Mesenchymal stem cell (in vitro differentiated cells and primary cell): ENCODE measurements around the gene DNAH12.

Source experiments
- DNase-seq: peaks from one replicate; pipeline ENCODE4 v3.0.0-alpha.2; 2013
- H2AFZ ChIP-seq: one replicate; pipeline ENCODE4 v1.6.1; 2013; ENCODE audit warnings: low read depth, mild to moderate bottlenecking, control low read depth, inconsistent platforms, low read length, moderate library complexity
- H2AK5ac ChIP-seq: 2 replicates; pipeline ENCODE4 v1.6.1; 2013; ENCODE audit warnings: low read length, moderate library complexity, mild to moderate bottlenecking, inconsistent platforms; ENCODE audit not compliant: severe bottlenecking
- H2BK120ac ChIP-seq: one replicate; pipeline ENCODE4 v1.6.1; 2013; ENCODE audit warnings: low read depth, mild to moderate bottlenecking, inconsistent platforms, low read length, moderate library complexity
- H2BK12ac ChIP-seq, 2 experiments: one replicate each; pipeline ENCODE4 v1.6.1; 2013; ENCODE audit warnings: inconsistent platforms in 2 of 2, low read length in 2 of 2, mild to moderate bottlenecking in 2 of 2, moderate library complexity in 2 of 2, control low read depth in 1 of 2
- H2BK15ac ChIP-seq: one replicate; pipeline ENCODE4 v1.6.1; 2013; ENCODE audit warnings: mild to moderate bottlenecking, low read depth, inconsistent platforms; ENCODE audit not compliant: poor library complexity, severe bottlenecking
- H2BK5ac ChIP-seq: 2 replicates; pipeline ENCODE4 v1.6.1; 2013; ENCODE audit warnings: low read depth, mild to moderate bottlenecking, low read length, control low read depth, inconsistent platforms; ENCODE audit not compliant: poor library complexity, severe bottlenecking
- H3K14ac ChIP-seq, 2 experiments: one replicate each; pipeline ENCODE4 v1.6.1; 2013; ENCODE audit warnings: inconsistent platforms in 2 of 2, low read length in 2 of 2, control low read depth in 1 of 2, mild to moderate bottlenecking in 1 of 2, moderate library complexity in 1 of 2
- H3K18ac ChIP-seq, 2 experiments: one replicate each; pipeline ENCODE4 v1.6.1; 2013; ENCODE audit warnings: inconsistent platforms in 2 of 2, low read length in 2 of 2, control low read depth in 1 of 2, low read depth in 1 of 2, mild to moderate bottlenecking in 1 of 2
- H3K23ac ChIP-seq, 2 experiments: one replicate each; pipeline ENCODE4 v1.6.1; 2013; ENCODE audit warnings: inconsistent platforms in 2 of 2, low read length in 2 of 2, mild to moderate bottlenecking in 2 of 2, moderate library complexity in 2 of 2, control low read depth in 1 of 2
- H3K27ac ChIP-seq: 2 replicates; pipeline ENCODE4 v1.5.1; 2013; ENCODE audit warnings: mild to moderate bottlenecking, moderate library complexity, low read length, control low read depth, inconsistent platforms; ENCODE audit not compliant: poor library complexity, severe bottlenecking
- H3K27me3 ChIP-seq, 2 experiments: 2 replicates each; pipeline versions ENCODE4 v1.6.1 to v1.7.0; 2013; ENCODE audit warnings: low read length in 2 of 2, mild to moderate bottlenecking in 2 of 2, moderate library complexity in 2 of 2, control low read depth in 1 of 2, inconsistent platforms in 1 of 2; ENCODE audit not compliant: control insufficient read depth in 1 of 2, insufficient read depth in 1 of 2
- H3K36me3 ChIP-seq, 2 experiments: 2 replicates each; pipeline versions ENCODE4 v1.6.1 to v1.7.0; 2013; ENCODE audit warnings: low read length in 2 of 2, control low read depth in 1 of 2, inconsistent platforms in 1 of 2, low read depth in 1 of 2, mild to moderate bottlenecking in 1 of 2; ENCODE audit not compliant: insufficient read depth in 2 of 2, control insufficient read depth in 1 of 2
- H3K4ac ChIP-seq, 2 experiments: one replicate each; pipeline ENCODE4 v1.6.1; 2013; ENCODE audit warnings: inconsistent platforms in 2 of 2, low read length in 2 of 2, mild to moderate bottlenecking in 2 of 2, moderate library complexity in 2 of 2, control low read depth in 1 of 2, low read depth in 1 of 2
- H3K4me1 ChIP-seq: 2 replicates; pipeline ENCODE4 v1.6.1; 2013; ENCODE audit warnings: low read depth, low read length, control low read depth; ENCODE audit not compliant: control insufficient read depth, insufficient read depth
- H3K4me2 ChIP-seq: 2 replicates; pipeline ENCODE4 v1.6.1; 2013; ENCODE audit warnings: low read length, mild to moderate bottlenecking, inconsistent platforms; ENCODE audit not compliant: poor library complexity, severe bottlenecking
- H3K4me3 ChIP-seq, 2 experiments: 2 replicates each; pipeline versions ENCODE4 v1.5.1 to v1.7.0; 2013; ENCODE audit warnings: low read length in 2 of 2, mild to moderate bottlenecking in 2 of 2, control low read depth in 1 of 2, low read depth in 1 of 2; ENCODE audit not compliant: insufficient read depth in 1 of 2
- H3K79me1 ChIP-seq: replicated peaks from 2 replicates; pipeline ENCODE4 v1.6.1; 2013; ENCODE audit warnings: mild to moderate bottlenecking, control low read depth, low read length, inconsistent platforms; ENCODE audit not compliant: poor library complexity, severe bottlenecking
- H3K9ac ChIP-seq: 2 replicates; pipeline ENCODE4 v1.7.0; 2013; ENCODE audit warnings: mild to moderate bottlenecking, low read length, moderate library complexity
- H3K9me3 ChIP-seq: 2 replicates; pipeline ENCODE4 v1.7.0; 2013; ENCODE audit warnings: mild to moderate bottlenecking, low read length; ENCODE audit not compliant: control insufficient read depth
- H4K8ac ChIP-seq: one replicate; pipeline ENCODE4 v1.6.1; 2013; ENCODE audit warnings: inconsistent platforms, mild to moderate bottlenecking, low read length, moderate library complexity
- H4K91ac ChIP-seq: one replicate; pipeline ENCODE4 v1.6.1; 2013; ENCODE audit warnings: mild to moderate bottlenecking, low read length, inconsistent platforms
- WGBS: methylation state at CpG from one replicate; pipeline ENCODE4 v1.1.7; 2013; ENCODE audit warnings: mixed read lengths; 5-methylcytosine and 5-hydroxymethylcytosine counted together

The DNAH12 gene

DNA sequence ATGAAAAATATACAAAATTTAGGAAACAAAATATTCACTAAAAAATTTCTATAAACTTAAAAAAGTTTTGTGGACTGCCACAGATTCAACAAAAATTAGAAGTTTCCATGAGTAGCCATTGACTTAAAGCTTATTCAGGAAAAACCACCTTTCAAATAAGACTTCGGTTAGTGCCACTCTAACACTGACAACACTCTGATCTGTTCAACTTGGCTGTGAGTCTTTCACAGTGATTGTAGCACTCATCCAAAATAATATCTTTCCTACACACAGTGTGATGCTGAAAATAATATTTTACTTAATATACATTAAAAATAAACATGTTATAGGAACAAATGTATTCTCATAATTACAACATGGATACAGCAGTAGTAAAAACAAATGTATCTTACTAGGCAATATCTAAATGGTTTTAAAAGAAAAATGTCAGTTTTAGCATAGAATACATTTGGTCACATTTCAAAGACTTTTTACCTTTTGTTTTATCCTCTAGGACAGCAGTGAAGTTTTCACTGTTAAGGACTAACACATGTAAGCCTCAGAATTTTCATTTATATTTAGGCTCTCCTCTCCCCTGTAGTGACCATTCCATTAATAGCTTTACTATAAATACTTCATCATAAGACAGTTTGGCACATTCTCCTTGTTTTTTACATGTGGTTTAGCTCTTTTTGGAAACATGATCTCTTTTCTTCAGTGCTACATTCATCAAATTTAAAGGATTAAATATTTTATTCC, 251.8 kb downstream of the DNAH12 start, which contains the start of gene ASB14:
TSS of gene ASB14 (minus strand) at position 527 of the 738 bp plus-strand sequence. CDS start 652 bp downstream, outside the sequence.
- Histone ChIP-seq H2BK120ac (no peak within 1 kb of the TSS), H3K4me3 (no peak within 1 kb of the TSS), H2AFZ (no peak within 1 kb of the TSS), H2BK12ac (no peak within 1 kb of the TSS), H3K18ac (no peak within 1 kb of the TSS), H3K36me3 (no peaks in the 10 kb centered on the region), H4K8ac (no peak within 1 kb of the TSS), H3K9ac (no peak within 1 kb of the TSS), H2BK5ac (no peak within 1 kb of the TSS), H3K4me2 (no peak within 1 kb of the TSS), H3K27me3 (no peaks in the 10 kb centered on the region), H3K14ac (no peak within 1 kb of the TSS), H3K79me1 (no peaks in the 10 kb centered on the region), H3K9me3 (no peaks in the 10 kb centered on the region), H3K23ac (no peak within 1 kb of the TSS), H3K4me1 (no peaks in the 10 kb centered on the region), H3K27ac (no peak within 1 kb of the TSS), H4K91ac (no peak within 1 kb of the TSS), H2BK15ac (no peak within 1 kb of the TSS), H2AK5ac (no peak within 1 kb of the TSS), H3K4ac (no peak within 1 kb of the TSS)
- DNase-seq, result no peak
- WGBS, result 100% methylated on average over 1 of the region's 1 CpG

DNA sequence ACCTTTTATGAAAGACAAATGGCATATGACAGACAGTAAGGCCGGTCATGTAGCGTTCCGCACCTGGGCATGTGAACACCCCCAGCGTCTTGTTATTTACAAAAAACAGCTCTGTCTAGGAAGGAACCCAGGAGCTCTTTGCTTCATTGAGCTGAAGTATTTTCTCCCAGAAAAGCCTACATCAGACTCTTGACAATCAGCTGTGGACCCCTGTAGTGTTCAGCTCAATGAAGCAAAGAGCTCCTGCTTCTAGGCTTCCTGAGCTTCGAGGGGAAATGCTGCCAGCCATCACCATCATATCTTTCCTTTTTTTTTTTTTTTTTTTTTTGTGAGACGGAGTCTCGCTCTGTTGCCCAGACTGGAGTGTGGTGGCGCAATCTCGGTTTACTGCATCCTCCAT, 255.7 kb downstream of the DNAH12 start:
- no peak overlapping the region for H3K18ac ChIP-seq
- no peak for DNase-seq

DNA sequence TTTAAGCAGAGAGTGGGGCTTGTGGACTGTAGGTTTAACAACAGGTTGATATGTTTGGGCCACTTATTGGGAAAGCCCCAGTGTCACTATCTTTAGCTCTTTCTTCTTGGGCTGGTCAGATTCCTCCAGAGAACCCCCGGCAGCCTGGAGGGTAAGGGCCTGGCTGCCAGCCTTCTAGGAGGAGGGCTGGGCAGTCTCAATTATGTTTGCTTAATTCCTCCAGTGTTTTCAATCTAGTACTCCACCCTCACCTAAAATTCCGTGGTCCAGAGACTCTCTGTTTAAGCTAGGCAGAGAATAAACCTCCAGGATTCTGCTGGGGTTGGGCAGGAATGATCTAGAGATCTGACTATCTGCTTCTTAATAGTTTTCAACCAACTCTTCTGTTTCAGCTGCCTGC, 256.9 kb downstream of the DNAH12 start:
- 90% methylated on average over 2 of the region's 2 CpGs for WGBS
- no peak overlapping the region for H4K91ac ChIP-seq
- no peak overlapping the region for H3K4me2 ChIP-seq
- H3K4me3 ChIP-seq, result no peak overlapping the region
- no peak overlapping the region for H2BK15ac ChIP-seq
- no peak overlapping the region for H3K14ac ChIP-seq
- H3K9ac ChIP-seq, result no peak overlapping the region
- no peak overlapping the region for H2AFZ ChIP-seq
- H2BK12ac ChIP-seq, result no peak overlapping the region
- no peak for DNase-seq
- H3K18ac ChIP-seq, result no peak overlapping the region
- H3K79me1 ChIP-seq, result no peaks in the 10 kb centered on the region
- no peak overlapping the region for H3K27ac ChIP-seq
- no peak overlapping the region for H3K23ac ChIP-seq
- H2AK5ac ChIP-seq, result no peak overlapping the region
- H2BK5ac ChIP-seq, result no peak overlapping the region
- H4K8ac ChIP-seq, result no peak overlapping the region
- no peaks in the 10 kb centered on the region for H3K36me3 ChIP-seq
- H3K4ac ChIP-seq, result no peak overlapping the region
- no peaks in the 10 kb centered on the region for H3K4me1 ChIP-seq
- H3K27me3 ChIP-seq, result no peaks in the 10 kb centered on the region
- H3K9me3 ChIP-seq, result no peaks in the 10 kb centered on the region
- H2BK120ac ChIP-seq, result no peak overlapping the region

More for the DNA sequence above, 255.7 kb downstream of the DNAH12 start:
- Histone ChIP-seq H3K27ac (no peak overlapping the region), H3K4ac (no peak overlapping the region), H3K79me1 (no peaks in the 10 kb centered on the region), H2AFZ (no peak overlapping the region), H3K23ac (no peak overlapping the region), H4K8ac (no peak overlapping the region), H3K4me3 (no peak overlapping the region), H3K36me3 (no peaks in the 10 kb centered on the region), H3K14ac (no peak overlapping the region), H2BK12ac (no peak overlapping the region), H3K27me3 (no peaks in the 10 kb centered on the region), H3K9ac (no peak overlapping the region), H3K9me3 (no peaks in the 10 kb centered on the region), H3K4me1 (no peaks in the 10 kb centered on the region), H2BK15ac (no peak overlapping the region), H2AK5ac (no peak overlapping the region), H2BK5ac (no peak overlapping the region), H4K91ac (no peak overlapping the region), H3K4me2 (no peak overlapping the region), H2BK120ac (no peak overlapping the region)
- WGBS, result 94% methylated on average over 5 of the region's 9 CpGs

DNA sequence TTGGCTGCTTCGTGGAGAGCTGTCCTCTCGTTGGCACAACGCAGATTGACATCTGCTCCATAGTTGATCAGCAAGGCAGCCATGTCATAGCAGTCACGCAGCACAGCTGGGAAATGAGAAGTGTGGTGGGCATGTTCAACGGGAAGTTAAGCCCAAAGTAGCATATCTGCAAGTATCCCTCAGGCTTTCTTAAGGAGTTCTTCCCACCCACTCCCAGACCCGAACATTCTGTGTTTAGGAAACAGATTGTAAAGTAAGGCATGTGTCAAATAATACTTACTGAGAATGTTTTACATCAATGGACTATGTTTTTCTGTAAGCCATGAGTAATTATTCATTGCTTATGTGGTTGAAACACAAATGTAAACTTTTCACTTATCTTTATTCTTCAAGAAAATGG, 260.8 kb downstream of the DNAH12 start:
- H3K4me3 ChIP-seq, result no peak overlapping the region
- WGBS, result 79% methylated on average over 5 of the region's 6 CpGs

More for the DNA sequence above, 260.8 kb downstream of the DNAH12 start:
- Histone ChIP-seq H3K4me1 (no peaks in the 10 kb centered on the region), H2BK5ac (no peak overlapping the region), H3K79me1 (no peaks in the 10 kb centered on the region), H3K18ac (no peak overlapping the region), H4K91ac (no peak overlapping the region), H3K23ac (no peak overlapping the region), H3K27me3 (no peaks in the 10 kb centered on the region), H2BK15ac (no peak overlapping the region), H3K4me2 (no peak overlapping the region), H4K8ac (no peak overlapping the region), H3K4ac (no peak overlapping the region), H3K14ac (no peak overlapping the region), H2BK12ac (no peak overlapping the region), H3K36me3 (no peaks in the 10 kb centered on the region), H2AFZ (no peak overlapping the region), H2AK5ac (no peak overlapping the region), H3K9me3 (no peaks in the 10 kb centered on the region), H2BK120ac (no peak overlapping the region), H3K9ac (no peak overlapping the region), H3K27ac (no peak overlapping the region)
- DNase-seq, result no peak
